A549 (cell line): ENCODE results near the gene ZNF438. TPM values are rescaled to one million over a fixed set of nuclear protein-coding genes. Genes with fewer than 3 reads are reported as not detected.

Experiments
- ATAC-seq, 2 experiments: fragments of 200-7000 bp in 1 of 2; fragments of >200 bp in 1 of 2; cut with Nextera tagmentation in 1 of 2; cut with Tn5 transposase in 1 of 2; 3 replicates each; pipeline versions ENCODE4 v1.8.0 to v1.9.1; 2018 to 2020; ENCODE audit warnings: mild to moderate bottlenecking in 1 of 2, moderate library complexity in 1 of 2
- CTCF ChIA-PET: fragments of 300-600 bp; sonication (Branson Sonifier 250); formaldehyde crosslinking; extraction: SDS; loops from one replicate; lab custom pipeline; 2021; ENCODE audit warnings: antibody characterized with exemption, inconsistent platforms; lab: Yijun Ruan, JAX
- POLR2A ChIA-PET: fragments of 350-600 bp; formaldehyde crosslinking; extraction: SDS; loops from one replicate; lab custom pipeline; 2021; ENCODE audit warnings: antibody characterized with exemption, inconsistent platforms; lab: Yijun Ruan, JAX
- DNase-seq, 2 experiments: peaks; one replicate each; pipeline versions ENCODE4 v3.0.0 to v3.0.0-alpha.2; 2011 to 2016; ENCODE audit warnings: low read depth in 1 of 2, low spot score in 1 of 2
- FAIRE-seq: peaks from 2 replicates; lab custom pipeline; 2011; peaks lifted over from hg19 to GRCh38; lab: Jason Lieb, UNC
- H3K27ac ChIP-seq, 2 experiments: fragments of >200 bp; sonication (Bioruptor Twin); formaldehyde crosslinking; 3 replicates each; pipeline ENCODE4 v1.5.1; 2016 to 2017
- H3K4me1 ChIP-seq: fragments of >200 bp; sonication (Bioruptor Twin); formaldehyde crosslinking; 3 replicates; pipeline ENCODE4 v1.6.1; 2016
- H3K4me2 ChIP-seq: fragments of >200 bp; sonication (Bioruptor Twin); formaldehyde crosslinking; 3 replicates; pipeline ENCODE4 v1.6.1; 2016
- H3K4me3 ChIP-seq: fragments of >200 bp; sonication (Bioruptor Twin); formaldehyde crosslinking; 3 replicates; pipeline ENCODE4 v1.5.1; 2016
- H3K9me3 ChIP-seq: fragments of >200 bp; sonication (Bioruptor Twin); formaldehyde crosslinking; 3 replicates; pipeline ENCODE4 v1.6.1; 2016
- BCL3 ChIP-seq: fragments of >200 bp; sonication (Bioruptor Twin); formaldehyde crosslinking; IDR thresholded peaks from 3 replicates; pipeline ENCODE4 v1.6.1; 2016
- CBX8 ChIP-seq: fragments of 200-600 bp; sonication (generic); IDR thresholded peaks from 2 replicates; pipeline ENCODE4 v1.6.1; 2016
- CHD2 ChIP-seq: fragments of 150-350 bp; IDR thresholded peaks from 2 replicates; pipeline ENCODE4 v1.6.1; 2014; ENCODE audit warnings: low read length; ENCODE audit not compliant: partially characterized antibody
- CHD4 ChIP-seq: fragments of 200-600 bp; sonication (generic); IDR thresholded peaks from 2 replicates; pipeline ENCODE4 v1.6.1; 2016; ENCODE audit warnings: antibody characterized with exemption, mild to moderate bottlenecking, borderline replicate concordance
- E2F6 ChIP-seq: IDR thresholded peaks from 2 replicates; pipeline ENCODE4 v1.6.1; 2012; ENCODE audit warnings: low read depth, borderline replicate concordance
- EHMT2 ChIP-seq: fragments of 200-600 bp; sonication (generic); IDR thresholded peaks from 2 replicates; pipeline ENCODE4 v1.6.1; 2016; ENCODE audit warnings: antibody characterized with exemption, low read depth, mild to moderate bottlenecking, moderate library complexity
- FOSL2 ChIP-seq, 2 experiments: fragments of 450-650 bp in 1 of 2; fragments of >200 bp in 1 of 2; sonication (Bioruptor Twin) in 1 of 2; formaldehyde crosslinking; IDR thresholded peaks; 2 replicates each; pipeline versions ENCODE4 v1.5.0 to v1.6.1; 2016 to 2020; ENCODE audit warnings: mild to moderate bottlenecking in 1 of 2, moderate library complexity in 1 of 2
- FOXS1 ChIP-seq: fragments of 250-450 bp; sonication (Bioruptor Pico); IDR thresholded peaks from 2 replicates; pipeline ENCODE4 v1.5.0; 2020; ENCODE audit warnings: mild to moderate bottlenecking, moderate library complexity
- HOXB5 ChIP-seq: fragments of 250-450 bp; sonication (Bioruptor Pico); IDR thresholded peaks from 2 replicates; pipeline ENCODE4 v1.5.0; 2020; ENCODE audit warnings: mild to moderate bottlenecking, moderate library complexity
- MAFK ChIP-seq: fragments of 450-650 bp; IDR thresholded peaks from 2 replicates; pipeline ENCODE4 v1.6.1; 2014; ENCODE audit not compliant: partially characterized antibody
- MYC ChIP-seq: IDR thresholded peaks from 2 replicates; pipeline ENCODE4 v1.6.1; 2012; ENCODE audit warnings: mild to moderate bottlenecking, inconsistent platforms, low read length, improper control_type of control experiment, borderline replicate concordance
- NPAS2 ChIP-seq: fragments of 250-450 bp; sonication (Bioruptor Pico); IDR thresholded peaks from 2 replicates; pipeline ENCODE4 v1.8.0; 2022; ENCODE audit warnings: mild to moderate bottlenecking, moderate library complexity, borderline replicate concordance
- PHF8 ChIP-seq: fragments of 200-600 bp; sonication (generic); IDR thresholded peaks from 2 replicates; pipeline ENCODE4 v1.6.1; 2016; ENCODE audit warnings: low read depth, mild to moderate bottlenecking, antibody characterized with exemption, moderate library complexity, borderline replicate concordance
- POLR2A ChIP-seq: IDR thresholded peaks from 2 replicates; pipeline ENCODE4 v1.6.1; 2012; ENCODE audit warnings: mild to moderate bottlenecking, low read length
- POLR2AphosphoS2 ChIP-seq: conservative IDR thresholded peaks from 2 replicates; pipeline ENCODE4 v1.6.1; 2012; ENCODE audit warnings: low read length, improper control_type of control experiment, inconsistent platforms
- REST ChIP-seq: fragments of 200-600 bp; sonication (generic); IDR thresholded peaks from 2 replicates; pipeline ENCODE4 v1.6.1; 2016; ENCODE audit warnings: antibody characterized with exemption, mild to moderate bottlenecking, moderate library complexity
- RFX5 ChIP-seq: fragments of 450-650 bp; IDR thresholded peaks from 2 replicates; pipeline ENCODE4 v1.7.1; 2014; ENCODE audit warnings: antibody characterized with exemption, mild to moderate bottlenecking, moderate library complexity
- RNF2 ChIP-seq: fragments of 200-600 bp; sonication (generic); IDR thresholded peaks from 2 replicates; pipeline ENCODE4 v1.6.1; 2016; ENCODE audit warnings: low read depth, mild to moderate bottlenecking, antibody characterized with exemption, moderate library complexity, borderline replicate concordance
- SMC3 ChIP-seq: fragments of >200 bp; sonication (Bioruptor Twin); formaldehyde crosslinking; IDR thresholded peaks from 3 replicates; pipeline ENCODE4 v1.6.1; 2018; ENCODE audit warnings: inconsistent platforms
- USF2 ChIP-seq: fragments of 450-650 bp; IDR thresholded peaks from 2 replicates; pipeline ENCODE4 v1.6.1; 2014; ENCODE audit warnings: antibody characterized with exemption
- ZC3H11A ChIP-seq: fragments of 450-650 bp; IDR thresholded peaks from 2 replicates; pipeline ENCODE4 v1.6.1; 2014; ENCODE audit warnings: antibody characterized with exemption, mild to moderate bottlenecking
- ZFP36 ChIP-seq: fragments of 450-650 bp; IDR thresholded peaks from 2 replicates; pipeline ENCODE4 v1.6.1; 2014; ENCODE audit warnings: borderline replicate concordance; ENCODE audit not compliant: partially characterized antibody
- WGBS: methylation state at CpG from one replicate; pipeline ENCODE4 v1.1.6; 2017; ENCODE audit errors: missing lambda C conversion rate; 5-methylcytosine and 5-hydroxymethylcytosine counted together
- polyA plus RNA-seq, 4 experiments: library from polyadenylated mRNA; depleted of rRNA in 3 of 4; stranded (reverse); fragments of >200 nt; fragmentation: RNase III in 1 of 4; extraction: RNeasy Plus Mini Kit Qiagen cat#74134 plus additional on column Dnase treatment in 1 of 4; gene quantifications; 2 replicates in 3 of 4; 3 replicates in 1 of 4; pipeline ENCODE4 v1.2.3, GENCODE V29; 2011 to 2017

ZNF438 gene
- polyA plus RNA-seq, 2 of the 4 experiments (the other 2 are of a cell fraction) = 2.2 to 4.5 TPM

- Histone ChIP-seq H3K27ac (no peak overlapping the region), H3K4me2 (no peak overlapping the region), H3K4me1 (no peaks in the 10 kb centered on the region), H3K9me3 (no peaks in the 10 kb centered on the region), H3K4me3 (no peak overlapping the region)
- no peak for TF ChIP-seq CBX8
- no peak for TF ChIP-seq HOXB5 (CRISPR knock-in tag)
- no peak for ATAC-seq
- ChIA-PET POLR2A (no interaction called here), CTCF (no interaction called here)
- 72% methylated on average over 12 of the region's 12 CpGs for WGBS
- no peak for FAIRE-seq
- DNase-seq = no peak
Observed at GRCh38 chr10:30818010-30818660, 213.5 kb downstream of the ZNF438 start.

GRCh38 chr10:30817541-30817940, 214.1 kb downstream of the ZNF438 start:
- FAIRE-seq (no peak), ATAC-seq (no peak), DNase-seq (no peak)
- 44% methylated on average over 5 of the region's 5 CpGs for WGBS
- Histone ChIP-seq H3K27ac (no peak overlapping the region), H3K4me1 (no peaks in the 10 kb centered on the region), H3K4me2 (no peak overlapping the region), H3K4me3 (no peak overlapping the region), H3K9me3 (no peaks in the 10 kb centered on the region)
- ChIA-PET POLR2A (no interaction called here), CTCF (no interaction called here)
- TF ChIP-seq MAFK = no peak
- TF ChIP-seq ZC3H11A = no peak
- TF ChIP-seq E2F6 = no peak
- TF ChIP-seq REST = no peak
- no peak for TF ChIP-seq RNF2
- TF ChIP-seq POLR2A = no peak
- TF ChIP-seq EHMT2 = no peak
- no peak for TF ChIP-seq SMC3
- TF ChIP-seq NPAS2 (CRISPR knock-in tag) = no peak
- no peak for TF ChIP-seq FOSL2 (IDR thresholded peaks at IDR 0.05)
- TF ChIP-seq FOSL2 (CRISPR knock-in tag; IDR thresholded peaks at IDR 0.05) = no peak
- TF ChIP-seq CHD2 = no peak
- TF ChIP-seq MYC = no peak
- TF ChIP-seq RFX5 = no peak

- H3K4me3 ChIP-seq = no peak overlapping the region
- POLR2A ChIA-PET = no interaction called here
- no peak for DNase-seq
- no peak overlapping the region for H3K27ac ChIP-seq
- no peak for FAIRE-seq
- TF ChIP-seq USF2 (no peak), CHD4 (no peak), PHF8 (no peak), BCL3 (no peak), SMC3 (no peak), ZFP36 (no peak), FOXS1 (CRISPR knock-in tag) (no peak), REST (no peak), FOSL2 (IDR thresholded peaks at IDR 0.05) (no peak), FOSL2 (CRISPR knock-in tag; IDR thresholded peaks at IDR 0.05) (no peak), RNF2 (no peak), ZC3H11A (no peak), POLR2AphosphoS2 (no peak)
- WGBS = 70% methylated on average over 3 of the region's 3 CpGs
- no peaks in the 10 kb centered on the region for H3K4me1 ChIP-seq
- CTCF ChIA-PET = no interaction called here
- ATAC-seq = no peak
- no peaks in the 10 kb centered on the region for H3K9me3 ChIP-seq
- H3K4me2 ChIP-seq = no peak overlapping the region
Observed at GRCh38 chr10:30816820-30817171, 214.9 kb downstream of the ZNF438 start.
